CD4-positive, alpha-beta T cell treated with Interleukin-1 beta for 1 hour (primary cell): ENCODE measurements around the gene PSMA1.

ENCODE experiments used
- DNase-seq, 2 donors: peaks; one replicate each; pipeline ENCODE4 v3.0.0-alpha.2; 2020 to 2022

Gene PSMA1

DNA sequence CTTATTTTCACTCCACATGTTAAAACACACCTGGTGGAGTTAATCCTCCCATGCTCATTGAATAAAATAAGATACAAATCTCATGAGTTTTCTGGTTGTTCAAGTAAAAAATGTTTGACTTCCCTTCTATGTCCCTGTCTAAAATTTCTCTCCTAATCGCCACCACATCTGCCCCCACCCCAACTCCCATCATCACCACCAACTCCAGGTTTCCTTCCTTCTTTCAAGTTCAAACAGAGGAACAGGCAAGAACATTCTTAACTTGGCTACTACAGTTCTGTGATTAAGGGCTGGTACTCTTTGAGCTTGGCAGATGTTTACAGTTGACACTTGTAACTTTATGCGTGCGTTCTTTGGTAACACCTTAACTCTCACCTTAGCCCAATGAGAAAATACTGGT, 9.1 kb upstream of the PSMA1 start:
- DNase-seq, result no peak

DNA sequence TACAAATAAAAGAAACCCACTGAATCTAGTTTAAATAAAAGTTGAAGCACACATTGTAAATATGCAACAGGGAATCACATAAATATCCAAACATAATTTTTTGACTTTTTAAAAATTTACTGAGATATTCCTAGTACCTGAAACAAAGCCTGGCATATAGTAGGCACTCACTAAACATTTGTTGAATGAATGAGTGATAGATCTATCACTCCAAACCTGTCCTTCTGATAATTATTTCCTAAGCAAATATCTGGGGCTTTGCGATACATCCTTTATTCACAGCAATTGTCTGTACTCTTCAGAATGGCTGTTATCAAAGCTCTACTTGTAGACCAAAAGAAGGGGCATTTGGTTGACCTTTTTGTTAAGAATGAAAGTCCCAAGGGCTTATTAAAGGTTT, 2.6 kb upstream of the PSMA1 start:
- DNase-seq, result no peak

DNA sequence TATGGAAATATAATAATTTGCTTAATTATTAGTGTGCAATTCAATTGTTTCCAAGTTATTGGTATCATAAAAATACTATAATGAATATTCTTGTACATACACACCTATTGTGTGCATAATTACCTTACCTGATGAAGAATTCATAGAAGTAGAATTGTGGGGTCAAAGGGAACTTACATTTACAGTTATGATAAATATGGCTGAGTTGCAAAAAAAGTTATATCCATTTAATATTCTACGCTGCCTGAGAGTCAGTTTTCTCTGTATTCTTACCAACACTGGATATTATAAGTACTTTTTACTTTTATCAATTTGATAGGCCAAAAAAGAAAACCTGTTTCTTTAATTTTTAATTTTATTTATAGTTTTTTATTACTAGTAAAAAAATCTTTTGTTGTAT, 2.1 kb upstream of the PSMA1 start:
- no peak for DNase-seq

DNA sequence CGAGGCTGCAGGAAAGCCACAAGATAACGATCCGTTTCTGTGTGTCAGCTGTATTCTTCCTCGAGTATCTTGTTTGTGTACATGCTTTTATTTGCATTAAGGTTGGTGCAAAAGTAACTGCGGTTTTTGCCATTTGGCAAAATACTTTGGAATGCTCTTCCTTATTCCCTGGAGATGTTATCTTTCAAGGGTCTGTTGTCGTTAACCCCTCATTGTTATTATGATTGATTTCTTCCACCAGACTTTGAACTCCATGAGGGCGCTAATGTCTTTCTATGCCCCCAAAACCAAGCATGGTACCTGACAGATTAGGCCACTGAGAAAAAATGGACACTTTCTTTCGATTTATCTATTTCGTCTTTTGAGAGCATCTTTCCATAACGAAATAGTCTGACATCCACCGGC, 563 bp upstream of the PSMA1 start:
- DNase-seq, result no peak

DNA sequence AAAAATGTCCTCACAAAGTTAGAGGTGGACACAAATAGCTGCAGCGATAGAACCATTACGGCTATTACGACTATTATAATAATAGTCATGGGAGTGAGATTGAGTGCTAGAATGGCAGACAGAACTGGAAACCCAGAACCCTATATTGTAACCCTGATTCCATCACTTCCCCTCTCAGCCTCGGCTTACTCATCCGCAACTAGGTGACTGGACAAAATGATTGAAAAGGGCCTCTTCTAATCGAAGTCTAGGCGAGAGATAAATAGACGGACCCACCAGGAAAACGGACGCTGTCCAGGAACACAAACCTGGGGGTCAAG, 629 bp downstream of the PSMA1 start:
- no peak for DNase-seq

DNA sequence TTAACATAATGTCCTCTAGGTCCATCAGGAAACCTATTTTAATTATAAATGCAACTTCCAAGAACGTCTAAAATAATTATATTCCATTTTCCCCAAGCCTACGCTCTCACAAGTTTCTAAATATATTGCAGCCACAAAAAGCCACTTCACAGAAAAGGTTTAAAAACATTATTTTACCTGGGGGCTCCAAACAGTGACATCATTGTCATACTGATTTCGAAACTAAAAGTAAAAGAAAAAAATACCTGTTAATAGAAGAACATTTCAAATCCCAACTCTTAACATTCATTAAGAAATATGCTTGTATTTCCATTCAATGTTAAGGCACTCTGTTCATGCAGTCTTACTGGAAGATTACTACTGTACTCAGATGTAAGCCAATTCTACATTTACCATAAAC, 1.4 kb downstream of the PSMA1 start:
- DNase-seq, result no peak

DNA sequence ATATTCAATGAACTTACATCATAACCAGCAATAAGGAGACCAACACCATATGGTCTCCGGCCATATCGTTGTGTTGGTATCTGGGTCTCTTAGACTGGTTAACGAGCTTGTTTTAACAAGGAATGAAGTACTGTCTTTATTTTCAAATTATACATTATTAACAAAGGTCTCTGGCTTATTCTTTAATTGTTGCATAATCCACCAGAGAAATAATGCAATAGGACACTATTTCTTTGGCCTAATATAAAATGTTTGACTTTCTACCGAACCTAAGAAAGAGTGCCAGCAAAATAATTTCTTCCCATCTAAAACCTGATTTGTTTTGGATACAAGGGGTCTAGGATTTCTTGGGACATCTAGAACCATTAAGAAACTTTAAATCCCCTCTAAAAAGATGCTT, 6.4 kb downstream of the PSMA1 start:
- no peak for DNase-seq

DNA sequence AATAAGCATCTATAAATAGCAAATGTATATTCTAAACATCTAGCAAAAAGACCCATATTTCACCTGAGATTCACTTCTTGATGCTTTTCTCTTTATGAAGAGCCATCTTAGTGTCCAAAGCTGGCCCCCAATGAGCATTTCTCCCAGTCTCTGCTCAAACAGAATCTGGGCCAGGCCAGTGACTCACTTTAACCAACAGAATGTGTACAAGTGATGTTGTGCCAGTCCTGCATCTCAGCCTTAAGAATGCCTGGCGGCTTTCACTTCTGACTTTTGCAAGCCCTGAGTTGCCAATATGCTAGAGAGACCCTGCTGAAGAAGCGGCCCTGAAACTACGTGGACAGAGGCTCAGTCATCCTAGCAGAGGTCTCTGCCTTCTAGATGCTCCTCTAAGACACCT, 13.7 kb downstream of the PSMA1 start:
- DNase-seq, result no peak

DNA sequence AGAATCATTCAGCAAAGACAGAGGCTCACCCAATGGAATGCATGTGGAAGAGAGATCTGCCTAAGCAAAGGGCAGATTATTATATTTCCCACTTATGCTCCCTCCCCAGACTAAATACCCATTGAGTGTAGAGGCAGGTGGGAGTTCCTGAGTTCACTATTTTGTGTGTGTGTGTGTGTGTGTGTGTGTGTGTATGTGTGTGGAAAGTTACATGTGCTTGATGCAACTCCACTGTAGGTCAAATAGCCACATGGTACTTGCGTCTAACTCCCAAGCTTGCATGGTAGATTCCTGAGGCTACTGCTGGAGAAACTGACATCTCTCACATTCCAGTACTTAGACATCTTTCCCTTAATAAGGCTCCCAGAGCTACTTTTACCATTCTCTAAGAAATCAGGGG, 17.2 kb downstream of the PSMA1 start:
- no peak for DNase-seq

DNA sequence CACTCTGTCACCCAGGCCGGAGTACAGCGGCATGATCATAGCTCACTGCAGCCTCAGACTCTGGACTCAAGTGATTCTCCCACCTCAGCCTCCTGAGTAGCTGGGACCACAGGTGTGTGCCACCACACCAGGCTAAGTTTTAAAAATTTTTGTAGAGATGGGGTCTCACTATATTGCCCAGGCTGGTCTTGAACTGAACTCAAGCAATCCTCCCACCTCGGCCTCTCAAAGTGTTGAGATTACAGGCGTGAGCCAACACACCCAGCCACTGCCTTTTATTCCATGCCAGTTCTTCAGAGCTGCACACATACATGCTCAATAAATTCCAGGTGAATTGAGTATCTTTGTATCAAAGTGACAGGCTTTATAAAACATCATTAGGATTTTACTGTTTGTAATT, 18.1 kb downstream of the PSMA1 start:
- DNase-seq, result no peak

DNA sequence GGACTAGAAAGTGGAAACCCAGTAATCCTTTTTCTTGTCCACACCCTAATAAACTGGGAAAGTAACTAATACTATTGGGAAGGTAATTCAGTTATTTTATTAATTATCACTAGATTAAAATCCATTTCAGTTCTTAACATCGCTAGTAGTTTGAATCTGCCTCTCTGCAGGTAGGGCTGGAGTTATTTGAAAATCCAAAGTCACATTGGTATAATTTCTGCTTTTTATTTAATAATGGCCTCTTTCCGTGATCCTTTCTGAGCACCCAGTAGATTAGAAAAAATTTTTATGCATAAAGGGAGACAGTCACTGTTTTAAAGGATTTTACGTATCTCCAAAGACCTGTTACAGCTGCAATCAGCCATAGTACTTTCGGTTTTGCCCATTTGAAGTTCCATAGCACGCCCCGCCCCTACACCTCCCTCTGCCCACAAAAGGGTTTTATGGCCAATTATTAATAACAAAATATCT, 20.0 kb downstream of the PSMA1 start:
- DNase-seq, result peak; percentile 47 to 67

DNA sequence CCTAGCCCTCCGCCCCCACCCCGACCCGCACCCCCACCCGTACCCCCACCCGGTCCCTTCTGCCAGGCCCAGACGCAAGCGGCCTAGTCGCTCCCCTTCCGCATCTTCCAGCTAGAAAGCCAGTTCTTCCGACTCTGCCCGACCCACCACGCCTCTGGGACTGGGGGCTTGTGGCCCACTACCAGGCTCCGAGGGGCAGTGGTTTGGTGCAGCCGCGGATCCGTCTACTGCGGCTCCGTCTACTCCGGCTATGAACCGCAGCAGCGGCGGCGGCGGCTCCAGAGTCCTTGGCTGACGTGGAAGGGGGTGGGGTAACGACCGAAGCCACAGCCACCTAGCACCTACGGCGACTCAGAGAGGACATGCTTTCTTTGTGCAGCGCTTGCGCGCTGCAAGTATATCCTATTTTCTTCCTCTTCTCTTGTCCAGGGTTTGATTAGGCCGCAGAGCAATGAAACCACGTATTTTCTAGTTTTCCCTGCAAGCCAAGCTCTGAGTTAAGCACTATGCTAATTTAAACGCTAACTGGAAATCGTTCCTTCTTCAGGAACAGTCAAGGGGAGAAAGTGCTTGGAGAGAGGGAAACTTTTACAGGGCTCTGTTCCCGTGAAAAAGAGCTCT, 20.5 kb downstream of the PSMA1 start, which contains the start of gene COPB1:
TSS of gene COPB1 (minus strand) at position 252 of the 621 bp plus-strand sequence. CDS start 883 bp downstream, outside the sequence.
- DNase-seq, result peak; percentile 91 to 92

DNA sequence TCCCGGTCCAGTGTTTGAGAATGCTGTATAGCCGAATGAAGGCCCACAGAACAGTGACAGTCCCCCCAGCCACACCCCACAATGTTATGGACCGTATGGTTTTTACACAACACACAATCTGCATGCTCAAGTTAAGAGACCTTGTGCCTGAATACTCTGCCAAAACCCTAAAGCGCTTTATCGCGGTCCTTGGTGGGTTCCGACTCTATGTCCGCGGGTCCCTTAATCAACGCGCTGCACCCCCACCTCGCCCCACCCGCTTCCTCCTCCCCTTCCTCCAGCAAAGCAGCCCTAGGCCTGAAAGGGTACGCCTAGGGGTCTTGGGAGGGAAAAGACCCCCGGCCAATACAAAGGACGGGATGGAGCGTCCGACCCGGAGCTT, 21.0 kb downstream of the PSMA1 start:
- DNase-seq, result no peak

DNA sequence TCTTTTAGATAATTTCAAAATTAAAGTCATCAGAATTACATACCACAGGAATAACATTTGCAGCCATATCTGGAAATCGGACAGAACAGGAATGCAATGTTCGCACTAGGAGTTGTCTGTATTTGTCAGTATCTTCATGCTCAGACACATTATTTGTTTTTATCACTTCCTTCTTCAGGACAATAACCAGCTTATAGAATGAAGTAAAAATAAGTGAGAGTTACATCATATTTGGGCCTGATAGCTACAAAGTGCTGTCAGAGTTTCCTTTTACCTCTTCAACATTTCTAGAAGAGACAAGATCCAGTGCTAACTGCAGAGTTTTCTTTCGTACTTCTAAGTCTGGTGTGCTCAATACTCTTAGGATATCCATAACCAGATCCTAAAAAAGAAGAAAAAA, 39.5 kb downstream of the PSMA1 start:
- no peak for DNase-seq

DNA sequence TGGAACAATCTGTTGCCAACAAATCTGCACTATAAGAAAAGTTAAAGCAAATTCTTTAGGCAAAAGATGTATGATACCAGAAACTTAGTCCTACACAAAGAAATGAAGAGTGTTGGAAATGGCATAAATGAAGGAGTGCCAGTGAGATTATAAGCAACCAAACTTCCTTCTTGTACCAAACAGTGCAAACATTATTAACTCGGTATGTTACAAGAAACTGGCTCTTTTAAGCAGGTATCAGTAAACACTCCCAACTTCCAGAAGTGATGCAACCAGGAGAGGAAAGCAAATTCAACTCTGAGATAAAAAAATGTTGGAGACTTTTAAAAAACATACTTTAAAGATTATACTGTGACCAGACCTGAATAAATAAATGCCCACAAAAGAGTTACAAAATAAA, 49.1 kb downstream of the PSMA1 start:
- DNase-seq, result no peak

DNA sequence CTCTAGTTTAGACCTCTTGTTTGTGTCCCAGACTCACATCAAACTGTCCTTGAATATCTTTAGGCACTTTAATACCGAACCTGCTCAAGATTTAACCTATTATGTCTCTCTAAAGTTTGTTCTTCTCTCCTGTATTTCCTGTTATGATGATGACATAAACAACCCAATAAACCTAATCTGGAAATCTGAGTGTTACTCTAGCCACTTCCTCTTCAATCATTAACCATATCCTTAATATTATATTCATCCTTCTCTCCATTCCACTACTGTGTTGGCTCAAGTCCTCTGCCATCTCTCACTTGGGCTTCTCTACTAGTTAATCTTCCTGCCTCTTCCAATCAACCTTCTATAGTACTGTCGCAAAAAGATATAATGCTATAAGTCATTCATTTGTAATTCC, 56.6 kb downstream of the PSMA1 start:
- no peak for DNase-seq

DNA sequence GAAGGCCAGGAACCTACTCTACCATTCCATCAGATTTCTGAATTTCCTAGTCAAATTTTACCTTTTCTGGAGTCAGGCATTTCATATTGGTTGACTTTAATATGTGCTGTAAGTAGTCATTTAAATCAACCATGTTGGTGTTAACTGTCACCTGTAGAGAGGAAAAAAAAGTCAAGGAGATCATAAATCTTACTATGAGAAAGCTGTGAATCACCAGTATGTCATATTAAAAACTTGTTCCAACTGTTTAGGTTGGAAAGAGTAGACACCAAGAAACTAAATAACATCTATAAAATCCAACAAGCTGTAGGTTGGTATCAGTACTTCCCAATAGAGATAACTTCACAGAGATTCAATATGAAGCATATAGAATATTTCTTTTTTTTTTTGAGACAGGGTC, 60.0 kb downstream of the PSMA1 start:
- no peak for DNase-seq

DNA sequence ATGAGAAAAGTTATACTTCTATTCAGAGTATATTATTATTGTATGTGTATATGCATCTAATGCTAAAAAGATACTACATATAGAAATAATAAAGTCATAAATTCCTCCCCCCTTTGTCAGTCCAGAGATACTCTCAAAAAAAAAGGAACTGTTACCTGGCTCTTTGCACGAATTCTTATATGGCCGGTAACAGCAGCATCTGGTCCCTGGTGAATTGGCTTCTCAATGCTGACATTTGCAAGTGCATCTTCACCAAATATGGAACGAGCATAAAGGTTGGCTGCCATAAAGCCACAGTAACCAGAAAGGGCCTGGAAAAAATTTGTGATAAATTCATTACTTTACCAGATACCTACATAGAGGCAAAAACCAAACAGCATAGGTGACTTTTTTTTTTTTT, 61.8 kb downstream of the PSMA1 start:
- no peak for DNase-seq

DNA sequence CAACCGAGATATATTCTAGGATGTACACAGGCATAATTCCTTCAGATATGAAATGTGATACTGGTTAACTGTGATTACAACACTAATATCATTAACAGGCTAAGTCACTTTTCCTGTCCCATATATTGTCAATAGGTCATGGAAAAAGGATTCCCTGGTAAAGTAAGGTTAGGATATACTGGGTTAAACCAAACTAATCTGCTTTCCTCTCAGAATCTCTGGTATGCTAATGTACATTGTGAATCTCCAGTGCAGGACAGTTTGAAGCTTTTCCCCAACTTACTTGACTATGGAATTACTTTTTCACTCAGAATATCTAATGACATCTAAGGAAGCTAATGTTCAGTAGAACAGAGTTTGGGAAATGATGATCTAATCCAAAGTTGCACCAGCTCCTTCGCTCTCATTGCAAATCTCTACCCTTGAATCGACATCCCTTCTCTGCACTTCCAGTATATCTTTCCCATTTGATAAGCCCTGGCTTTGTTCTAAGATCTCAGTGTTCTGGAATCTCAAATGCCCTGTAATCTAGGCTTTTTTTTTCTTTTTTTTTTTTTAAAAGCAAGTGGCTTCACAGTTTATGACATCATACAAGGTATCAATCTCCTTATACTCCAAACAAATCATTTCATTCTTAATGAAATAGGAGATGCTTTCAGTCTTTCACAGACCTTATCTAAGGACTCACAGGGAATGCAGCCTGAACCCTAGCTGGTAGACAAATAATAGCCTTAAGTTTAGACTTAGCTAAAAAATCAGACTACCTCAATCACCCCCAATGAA, 64.3 kb downstream of the PSMA1 start:
- no peak for DNase-seq
